Neural cell (in vitro differentiated cells): ENCODE data around the gene IL9R. TPM values are rescaled to one million over a fixed set of nuclear protein-coding genes. Genes with fewer than 3 reads are reported as not detected.
"Not testable (repeated sequence)": the region's sequence is repeated elsewhere in the genome, so short reads cannot be mapped to it uniquely, and the experiment has no call there.

ENCODE experiments used
- H2AFZ ChIP-seq: fragments of 200-600, 300-800 bp; sonication (generic), shearing (Covaris generic); 2 replicates; pipeline ENCODE4 v1.6.0; 2014; ENCODE audit warnings: low read depth, mild to moderate bottlenecking, antibody characterized with exemption, low read length, moderate library complexity
- H3F3A ChIP-seq: fragments of 200-600 bp; shearing (Covaris generic); 2 replicates; pipeline ENCODE4 v1.6.1; 2016; ENCODE audit warnings: mild to moderate bottlenecking, moderate library complexity, mixed read lengths, antibody characterized with exemption, low read length; ENCODE audit not compliant: insufficient read depth, poor library complexity, severe bottlenecking
- H3K27ac ChIP-seq: fragments of 200-600, 300-800 bp; sonication (generic), shearing (Covaris generic); 2 replicates; pipeline ENCODE4 v1.5.1; 2014; ENCODE audit warnings: mild to moderate bottlenecking, low read length, moderate library complexity
- H3K27me3 ChIP-seq: fragments of 300-800, 200-600 bp; sonication (generic), shearing (Covaris generic); 2 replicates; pipeline ENCODE4 v1.6.0; 2014; ENCODE audit warnings: mild to moderate bottlenecking, low read depth, low read length, moderate library complexity; ENCODE audit not compliant: insufficient read depth
- H3K36me3 ChIP-seq: fragments of 300-800, 200-600 bp; sonication (generic), shearing (Covaris generic); 2 replicates; pipeline ENCODE4 v1.5.1; 2014; ENCODE audit warnings: mild to moderate bottlenecking, antibody characterized with exemption, low read length, moderate library complexity; ENCODE audit not compliant: insufficient read depth
- H3K4me2 ChIP-seq: fragments of 300-800, 200-600 bp; sonication (generic), shearing (Covaris generic); 2 replicates; pipeline ENCODE4 v1.6.0; 2014; ENCODE audit warnings: mild to moderate bottlenecking, low read length
- H3K4me3 ChIP-seq: fragments of 300-800, 200-600 bp; sonication (generic), shearing (Covaris generic); 2 replicates; pipeline ENCODE4 v1.5.1; 2014; ENCODE audit warnings: mild to moderate bottlenecking, low read length, moderate library complexity
- H3K79me2 ChIP-seq: fragments of 200-600 bp; shearing (Covaris generic); replicated peaks from 2 replicates; pipeline ENCODE4 v1.6.0; 2014; ENCODE audit warnings: mild to moderate bottlenecking, low read length, moderate library complexity; ENCODE audit not compliant: insufficient read depth
- H3K9ac ChIP-seq: fragments of 300-800, 200-600 bp; sonication (generic), shearing (Covaris generic); 2 replicates; pipeline ENCODE4 v1.6.1; 2016; ENCODE audit warnings: mild to moderate bottlenecking, low read length, mixed read lengths
- H3K9me2 ChIP-seq: fragments of 200-600 bp; shearing (Covaris generic); 2 replicates; pipeline ENCODE4 v1.6.1; 2016; ENCODE audit warnings: mild to moderate bottlenecking, low read length, mixed read lengths; ENCODE audit not compliant: insufficient read depth
- H3K9me3 ChIP-seq: fragments of 200-600, 300-800 bp; sonication (generic), shearing (Covaris generic); 2 replicates; pipeline ENCODE4 v1.6.1; 2016; ENCODE audit warnings: mild to moderate bottlenecking, mixed run types, low read length, moderate library complexity, mixed read lengths
- H4K20me1 ChIP-seq: fragments of 200-600 bp; shearing (Covaris generic); 2 replicates; pipeline ENCODE4 v1.6.1; 2016; ENCODE audit warnings: mild to moderate bottlenecking, mixed run types; ENCODE audit not compliant: insufficient read depth
- EP300 ChIP-seq: fragments of 450-650 bp; conservative IDR thresholded peaks from 2 replicates; pipeline ENCODE4 v1.6.1; 2014; ENCODE audit warnings: antibody characterized with exemption, mild to moderate bottlenecking, moderate library complexity; ENCODE audit not compliant: poor library complexity, severe bottlenecking
- EZH2 ChIP-seq: fragments of 200-600, 300-800 bp; shearing (Covaris generic), sonication (generic); IDR thresholded peaks from 2 replicates; pipeline ENCODE4 v1.6.1; 2014; ENCODE audit warnings: antibody characterized with exemption, low read length, borderline replicate concordance, mild to moderate bottlenecking; ENCODE audit not compliant: insufficient read depth, poor library complexity, severe bottlenecking
- MXI1 ChIP-seq: fragments of 450-650 bp; conservative IDR thresholded peaks from 2 replicates; pipeline ENCODE4 v1.6.1; 2014; ENCODE audit warnings: antibody characterized with exemption, mild to moderate bottlenecking; ENCODE audit not compliant: poor library complexity, severe bottlenecking
- POLR2AphosphoS5 ChIP-seq: IDR thresholded peaks from 2 replicates; pipeline ENCODE4 v1.6.1; 2012
- RAD21 ChIP-seq: fragments of 450-650 bp; conservative IDR thresholded peaks from 2 replicates; pipeline ENCODE4 v1.6.1; 2014; ENCODE audit warnings: antibody characterized with exemption, mild to moderate bottlenecking, moderate library complexity
- SMC3 ChIP-seq: fragments of 450-650 bp; conservative IDR thresholded peaks from 2 replicates; pipeline ENCODE4 v1.6.1; 2014; ENCODE audit warnings: antibody characterized with exemption, mild to moderate bottlenecking, moderate library complexity; ENCODE audit not compliant: poor library complexity
- TAF1 ChIP-seq: IDR thresholded peaks from 2 replicates; pipeline ENCODE4 v1.6.1; 2012; ENCODE audit warnings: low read depth
- polyA plus RNA-seq: library from polyadenylated mRNA; depleted of rRNA; stranded (reverse); fragments of >200 nt; gene quantifications from 2 replicates; pipeline ENCODE4 v1.2.3, GENCODE V29; 2014
- TF ChIP-seq, protein P1 (sequence below): IDR thresholded peaks from 2 replicates; pipeline ENCODE4 v1.6.1; 2012; ENCODE audit warnings: borderline replicate concordance
- TF ChIP-seq, protein P2 (sequence below): fragments of 450-650 bp; IDR thresholded peaks from 2 replicates; pipeline ENCODE4 v1.5.1; 2014; ENCODE audit warnings: antibody characterized with exemption, mild to moderate bottlenecking, moderate library complexity; ENCODE audit not compliant: poor library complexity, severe bottlenecking

Gene IL9R
- polyA plus RNA-seq, 1 donor from 2014 or later: not detected

DNA sequence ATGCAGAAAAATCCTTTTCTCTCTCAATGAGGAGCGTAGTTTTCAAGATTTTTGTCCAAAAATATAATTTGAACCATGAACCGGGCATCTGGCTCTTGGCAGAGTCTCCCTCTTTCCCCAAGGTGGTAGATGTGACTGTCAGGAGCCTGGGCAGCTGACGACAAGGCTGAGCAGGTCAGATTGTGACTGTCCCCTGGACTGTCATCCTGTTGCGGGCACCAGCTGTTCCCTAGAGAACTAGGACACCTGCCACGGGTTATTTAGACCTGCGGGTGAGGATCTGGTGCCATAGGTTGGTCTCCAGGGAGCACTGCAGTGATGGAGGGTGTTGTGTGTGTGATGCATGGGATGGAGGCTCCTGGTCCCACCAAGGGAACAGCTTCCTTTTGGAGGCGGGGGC lies 10.9 kb downstream of the IL9R start:
- H3K4me3 ChIP-seq, H3K36me3 ChIP-seq, H3F3A ChIP-seq, H3K4me2 ChIP-seq, H4K20me1 ChIP-seq, H2AFZ ChIP-seq, H3K9ac ChIP-seq, H3K27me3 ChIP-seq, H3K9me3 ChIP-seq, H3K9me2 ChIP-seq, H3K27ac ChIP-seq, H3K79me2 ChIP-seq: not testable (repeated sequence)

DNA sequence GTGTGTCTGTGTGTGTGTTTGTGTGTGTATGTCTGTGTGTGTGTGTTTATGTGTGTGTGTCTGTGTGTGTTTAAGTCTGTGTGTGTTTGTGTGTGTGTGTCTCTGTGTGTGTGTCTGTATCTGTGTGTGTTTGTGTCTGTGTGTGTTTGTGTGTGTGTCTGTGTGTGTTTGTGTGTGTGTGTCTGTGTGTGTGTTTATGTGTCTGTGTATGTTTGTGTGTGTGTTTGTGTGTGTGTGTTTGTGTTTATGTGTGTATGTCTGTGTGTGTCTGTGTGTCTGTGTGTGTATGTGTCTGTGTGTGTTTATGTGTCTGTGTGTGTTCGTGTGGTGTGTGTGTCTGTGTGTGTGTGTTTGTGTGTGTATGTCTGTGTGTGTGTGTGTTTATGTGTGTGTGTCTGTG lies 11.4 kb downstream of the IL9R start:
- TF ChIP-seq EP300: no peak
- TF ChIP-seq, protein P1, sequence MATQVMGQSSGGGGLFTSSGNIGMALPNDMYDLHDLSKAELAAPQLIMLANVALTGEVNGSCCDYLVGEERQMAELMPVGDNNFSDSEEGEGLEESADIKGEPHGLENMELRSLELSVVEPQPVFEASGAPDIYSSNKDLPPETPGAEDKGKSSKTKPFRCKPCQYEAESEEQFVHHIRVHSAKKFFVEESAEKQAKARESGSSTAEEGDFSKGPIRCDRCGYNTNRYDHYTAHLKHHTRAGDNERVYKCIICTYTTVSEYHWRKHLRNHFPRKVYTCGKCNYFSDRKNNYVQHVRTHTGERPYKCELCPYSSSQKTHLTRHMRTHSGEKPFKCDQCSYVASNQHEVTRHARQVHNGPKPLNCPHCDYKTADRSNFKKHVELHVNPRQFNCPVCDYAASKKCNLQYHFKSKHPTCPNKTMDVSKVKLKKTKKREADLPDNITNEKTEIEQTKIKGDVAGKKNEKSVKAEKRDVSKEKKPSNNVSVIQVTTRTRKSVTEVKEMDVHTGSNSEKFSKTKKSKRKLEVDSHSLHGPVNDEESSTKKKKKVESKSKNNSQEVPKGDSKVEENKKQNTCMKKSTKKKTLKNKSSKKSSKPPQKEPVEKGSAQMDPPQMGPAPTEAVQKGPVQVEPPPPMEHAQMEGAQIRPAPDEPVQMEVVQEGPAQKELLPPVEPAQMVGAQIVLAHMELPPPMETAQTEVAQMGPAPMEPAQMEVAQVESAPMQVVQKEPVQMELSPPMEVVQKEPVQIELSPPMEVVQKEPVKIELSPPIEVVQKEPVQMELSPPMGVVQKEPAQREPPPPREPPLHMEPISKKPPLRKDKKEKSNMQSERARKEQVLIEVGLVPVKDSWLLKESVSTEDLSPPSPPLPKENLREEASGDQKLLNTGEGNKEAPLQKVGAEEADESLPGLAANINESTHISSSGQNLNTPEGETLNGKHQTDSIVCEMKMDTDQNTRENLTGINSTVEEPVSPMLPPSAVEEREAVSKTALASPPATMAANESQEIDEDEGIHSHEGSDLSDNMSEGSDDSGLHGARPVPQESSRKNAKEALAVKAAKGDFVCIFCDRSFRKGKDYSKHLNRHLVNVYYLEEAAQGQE: no peak
- TF ChIP-seq, protein P2, sequence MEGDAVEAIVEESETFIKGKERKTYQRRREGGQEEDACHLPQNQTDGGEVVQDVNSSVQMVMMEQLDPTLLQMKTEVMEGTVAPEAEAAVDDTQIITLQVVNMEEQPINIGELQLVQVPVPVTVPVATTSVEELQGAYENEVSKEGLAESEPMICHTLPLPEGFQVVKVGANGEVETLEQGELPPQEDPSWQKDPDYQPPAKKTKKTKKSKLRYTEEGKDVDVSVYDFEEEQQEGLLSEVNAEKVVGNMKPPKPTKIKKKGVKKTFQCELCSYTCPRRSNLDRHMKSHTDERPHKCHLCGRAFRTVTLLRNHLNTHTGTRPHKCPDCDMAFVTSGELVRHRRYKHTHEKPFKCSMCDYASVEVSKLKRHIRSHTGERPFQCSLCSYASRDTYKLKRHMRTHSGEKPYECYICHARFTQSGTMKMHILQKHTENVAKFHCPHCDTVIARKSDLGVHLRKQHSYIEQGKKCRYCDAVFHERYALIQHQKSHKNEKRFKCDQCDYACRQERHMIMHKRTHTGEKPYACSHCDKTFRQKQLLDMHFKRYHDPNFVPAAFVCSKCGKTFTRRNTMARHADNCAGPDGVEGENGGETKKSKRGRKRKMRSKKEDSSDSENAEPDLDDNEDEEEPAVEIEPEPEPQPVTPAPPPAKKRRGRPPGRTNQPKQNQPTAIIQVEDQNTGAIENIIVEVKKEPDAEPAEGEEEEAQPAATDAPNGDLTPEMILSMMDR: no peak
- TF ChIP-seq EZH2: no peak
- TF ChIP-seq TAF1: no peak
- TF ChIP-seq POLR2AphosphoS5: no peak
- no peak for TF ChIP-seq MXI1
- TF ChIP-seq RAD21: no peak
- TF ChIP-seq SMC3: no peak
- H3K9me3 ChIP-seq: no peaks in the 10 kb centered on the region

DNA sequence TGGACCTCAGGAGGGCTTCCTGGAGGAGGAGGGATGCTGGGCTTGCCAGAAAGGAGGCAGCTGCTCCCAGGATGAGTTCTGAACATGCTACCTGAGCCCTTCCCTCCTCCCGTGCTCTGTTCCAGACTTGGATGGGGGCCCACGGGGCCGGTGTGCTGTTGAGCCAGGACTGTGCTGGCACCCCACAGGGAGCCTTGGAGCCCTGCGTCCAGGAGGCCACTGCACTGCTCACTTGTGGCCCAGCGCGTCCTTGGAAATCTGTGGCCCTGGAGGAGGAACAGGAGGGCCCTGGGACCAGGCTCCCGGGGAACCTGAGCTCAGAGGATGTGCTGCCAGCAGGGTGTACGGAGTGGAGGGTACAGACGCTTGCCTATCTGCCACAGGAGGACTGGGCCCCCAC lies 12.2 kb downstream of the IL9R start:
- not testable (repeated sequence) for H4K20me1 ChIP-seq, H3K36me3 ChIP-seq, H3K9me3 ChIP-seq, H3F3A ChIP-seq, H3K9ac ChIP-seq, H3K9me2 ChIP-seq, H3K27me3 ChIP-seq, H3K27ac ChIP-seq, H3K4me2 ChIP-seq, H3K4me3 ChIP-seq, H2AFZ ChIP-seq, H3K79me2 ChIP-seq

More for the DNA sequence above, 11.4 kb downstream of the IL9R start:
- Histone ChIP-seq H3K27me3 (no peaks in the 10 kb centered on the region), H3K4me2 (no peak overlapping the region), H3K36me3 (no peaks in the 10 kb centered on the region), H3K9me2 (no peaks in the 10 kb centered on the region), H3K9ac (no peak overlapping the region), H3F3A (no peaks in the 10 kb centered on the region), H3K27ac (no peak overlapping the region), H2AFZ (no peak overlapping the region), H3K79me2 (no peaks in the 10 kb centered on the region), H3K4me3 (no peak overlapping the region), H4K20me1 (no peaks in the 10 kb centered on the region)

DNA sequence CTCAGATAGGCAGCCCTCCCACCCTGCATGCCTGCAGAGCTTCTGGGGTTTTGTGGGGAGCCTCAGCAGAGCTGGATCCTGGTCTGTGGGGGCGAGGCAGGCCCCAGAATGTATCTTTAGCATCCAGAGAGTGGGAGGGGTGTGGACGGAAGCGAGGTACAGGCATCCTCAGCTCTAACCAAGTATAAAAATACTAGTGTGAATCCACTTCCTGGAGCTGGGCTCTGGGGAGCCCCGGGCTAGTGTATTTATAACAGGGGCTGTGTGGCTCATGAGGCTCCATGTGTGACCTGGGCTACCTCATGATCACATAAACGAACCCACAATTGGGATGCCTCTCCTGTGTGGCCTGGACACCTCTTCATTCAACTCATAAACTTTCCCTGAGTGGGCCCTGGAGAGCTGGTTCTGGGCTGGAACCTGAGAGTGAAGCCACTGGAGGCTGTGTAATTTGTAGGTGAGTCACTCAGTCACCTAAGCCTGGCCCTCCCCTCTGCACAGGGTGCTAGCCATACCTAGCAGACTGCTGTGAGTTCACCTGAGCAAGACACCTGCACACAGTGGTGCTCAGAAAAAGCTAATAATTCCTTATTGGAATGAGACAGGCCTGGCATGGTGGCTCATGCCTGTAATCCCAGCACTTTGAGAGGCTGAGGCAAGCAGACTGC lies 15.9 kb downstream of the IL9R start:
- not testable (repeated sequence) for H4K20me1 ChIP-seq, H3K36me3 ChIP-seq, H3K27me3 ChIP-seq, H3K4me3 ChIP-seq, H3K27ac ChIP-seq, H3K79me2 ChIP-seq, H3K9me3 ChIP-seq, H3K9ac ChIP-seq, H2AFZ ChIP-seq, H3K4me2 ChIP-seq, H3K9me2 ChIP-seq, H3F3A ChIP-seq

DNA sequence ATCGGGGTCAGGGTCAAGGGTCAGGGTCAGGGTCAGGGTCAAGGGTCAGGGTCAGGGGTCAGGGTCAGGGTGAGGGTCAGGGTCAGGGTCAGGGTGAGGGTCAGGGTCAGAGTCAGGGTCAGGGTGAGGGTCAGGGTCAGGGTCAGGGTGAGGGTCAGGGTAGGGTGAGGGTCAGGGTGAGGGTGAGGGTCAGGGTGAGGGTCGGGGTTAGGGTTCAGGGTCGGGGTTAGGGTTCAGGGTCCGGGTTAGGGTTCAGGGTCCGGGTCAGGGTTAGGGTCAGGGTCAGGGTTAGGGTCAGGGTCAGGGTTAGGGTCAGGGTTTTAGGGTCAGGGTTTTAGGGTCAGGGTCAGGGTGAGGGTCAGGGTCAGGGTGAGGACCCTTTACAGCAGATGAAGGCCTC lies 22.4 kb downstream of the IL9R start:
- H3K9ac ChIP-seq, H3K9me3 ChIP-seq, H4K20me1 ChIP-seq, H3K27ac ChIP-seq, H3K4me2 ChIP-seq, H3K9me2 ChIP-seq, H3K4me3 ChIP-seq, H3K79me2 ChIP-seq, H3F3A ChIP-seq, H2AFZ ChIP-seq, H3K36me3 ChIP-seq, H3K27me3 ChIP-seq: not testable (repeated sequence)
